HT-29 (cell line): ENCODE results near the gene ADGRD1. TPM values are rescaled to one million over a fixed set of nuclear protein-coding genes. Genes with fewer than 3 reads are reported as not detected.

Source experiments
- DNase-seq: peaks from one replicate; pipeline ENCODE4 v3.0.0-alpha.2; 2015; ENCODE audit warnings: low spot score
- total RNA-seq: library from RNA; depleted of rRNA; stranded (reverse); fragments of >200 nt; shearing (Covaris generic); gene quantifications from 2 replicates; pipeline ENCODE4 v1.2.3, GENCODE V29; 2014

The ADGRD1 gene
- total RNA-seq, 1 experiment from 2014 or later = not detected

DNA sequence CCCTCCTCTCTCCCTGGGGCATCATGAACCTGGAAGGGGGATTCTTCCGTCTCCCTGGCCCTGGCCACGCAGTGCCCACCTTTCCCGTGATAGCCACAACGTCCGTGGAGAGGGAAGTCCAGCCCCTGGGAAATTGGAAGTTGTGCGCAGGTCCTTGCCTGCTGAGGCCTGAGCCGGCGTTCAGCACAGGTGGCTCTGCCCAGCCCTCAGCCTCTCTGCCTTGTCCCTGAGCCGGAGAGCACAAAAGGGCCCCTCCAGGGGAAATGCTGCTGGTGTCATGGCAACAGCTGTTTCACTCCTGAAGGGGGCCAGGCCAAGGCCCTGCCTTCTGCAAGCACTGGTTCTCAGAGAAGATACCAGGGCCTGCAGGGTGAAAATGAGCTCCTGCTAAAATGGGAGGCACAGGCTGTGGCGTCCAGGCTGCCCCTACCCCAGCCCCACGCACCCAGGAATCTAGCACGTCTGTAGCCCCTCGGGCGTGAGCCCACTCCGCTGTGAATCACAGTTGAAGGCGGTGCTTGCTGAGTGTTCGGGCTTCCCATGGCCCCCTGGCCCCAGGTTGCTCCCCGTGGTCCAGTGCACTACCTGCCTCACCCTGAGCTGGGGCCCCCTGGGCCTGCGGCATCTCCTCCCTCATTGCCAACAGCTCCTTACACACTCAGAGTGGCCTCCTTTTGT lies 149.4 kb downstream of the ADGRD1 start:
- no peak for DNase-seq

DNA sequence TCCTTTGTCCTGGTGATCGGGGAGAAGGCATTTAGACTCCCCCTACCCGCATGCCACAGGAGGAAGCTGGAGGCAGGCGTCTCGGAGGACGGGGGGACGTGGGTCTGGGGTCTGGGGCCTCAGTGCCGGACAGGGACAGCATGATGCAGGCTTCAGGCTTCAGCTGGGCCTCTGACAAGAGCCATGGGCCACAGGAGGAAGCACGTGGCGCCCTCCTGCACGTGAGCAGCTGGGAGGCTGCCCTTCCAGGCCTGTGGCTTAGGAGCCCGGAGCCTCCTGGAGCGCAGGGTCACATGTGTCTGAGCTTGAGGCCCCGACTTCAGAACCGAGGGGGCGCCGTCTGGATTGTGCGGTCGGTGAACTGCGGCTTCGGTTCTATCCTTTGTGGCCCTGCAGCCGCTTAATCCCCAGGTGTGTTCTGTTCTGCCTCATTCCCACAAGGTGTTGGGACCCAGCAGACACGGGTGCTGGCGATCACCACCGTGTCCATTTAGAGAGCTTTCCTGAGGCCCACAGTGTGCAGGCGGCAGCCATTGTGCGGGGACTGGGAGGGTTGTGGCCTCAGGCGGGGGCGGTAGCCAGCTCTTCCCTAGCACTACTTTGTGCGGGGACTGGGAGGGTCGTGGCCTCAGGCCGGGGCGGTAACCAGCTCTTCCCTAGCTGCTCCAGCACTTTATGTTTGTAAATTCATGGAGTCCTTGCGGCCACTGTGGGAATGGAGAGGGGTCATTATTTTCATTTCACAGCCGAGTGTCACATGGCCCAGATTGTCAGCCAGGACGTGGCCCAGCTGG lies 150.2 kb downstream of the ADGRD1 start:
- no peak for DNase-seq

DNA sequence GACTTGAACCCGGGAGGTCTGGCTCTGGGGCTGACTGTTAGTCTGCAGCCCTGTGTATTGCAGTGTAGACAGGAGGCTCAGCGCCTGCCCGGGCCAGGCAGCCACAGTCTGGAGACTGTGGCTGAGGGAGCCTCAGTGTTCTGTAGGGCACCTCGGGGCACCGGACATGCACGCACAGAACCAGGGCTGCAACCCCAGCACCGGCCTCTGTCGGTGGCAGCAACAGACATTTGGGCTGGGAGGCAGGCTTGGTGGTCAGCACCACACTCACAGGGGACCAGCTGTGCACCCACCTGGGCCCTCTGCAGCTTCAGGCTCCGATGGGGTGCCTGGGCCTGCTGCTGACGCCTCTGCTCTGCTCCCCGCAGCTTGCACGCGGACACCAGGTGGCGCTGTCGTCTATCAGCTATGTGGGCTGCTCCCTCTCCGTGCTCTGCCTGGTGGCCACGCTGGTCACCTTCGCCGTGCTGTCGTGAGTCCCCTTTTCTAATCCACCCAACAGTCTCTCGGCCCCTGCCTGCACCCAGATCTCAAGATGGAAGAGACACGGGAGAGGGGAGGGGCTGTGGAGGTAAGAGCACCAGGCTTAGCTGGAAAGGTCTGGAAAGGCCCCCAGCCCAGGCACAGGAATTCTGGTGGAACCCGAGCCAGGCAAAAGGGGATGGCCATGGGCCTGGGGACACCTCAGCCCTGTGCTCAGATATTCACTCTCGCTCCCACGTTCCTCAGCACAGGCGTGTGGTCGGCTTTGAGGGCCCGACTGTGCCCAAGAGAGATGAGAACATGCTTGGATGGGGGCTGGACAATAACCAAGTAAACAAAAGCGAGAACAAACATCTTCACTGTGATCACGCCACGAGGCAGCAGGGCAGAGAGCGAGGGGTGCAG lies 151.0 kb downstream of the ADGRD1 start:
- DNase-seq = peak; percentile 73

DNA sequence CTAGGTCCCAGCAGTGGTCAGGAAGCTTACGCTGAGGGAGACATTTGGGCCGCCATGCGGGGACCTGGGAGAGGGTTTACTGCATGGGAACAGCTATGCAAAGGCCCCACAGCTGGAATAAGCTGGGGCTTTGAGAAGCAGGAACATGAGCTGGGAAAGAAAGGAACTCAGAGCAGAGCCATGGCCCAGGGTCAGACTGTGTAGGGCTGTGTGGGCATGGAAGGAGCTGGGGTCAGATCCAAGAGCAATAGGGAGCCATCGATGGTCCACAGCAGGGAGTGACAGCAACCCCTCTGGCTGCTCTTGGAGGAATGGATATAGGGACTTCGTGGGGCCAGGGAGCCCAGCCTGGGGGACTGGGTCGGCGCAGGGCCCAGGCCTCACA lies 151.6 kb downstream of the ADGRD1 start:
- no peak for DNase-seq

DNA sequence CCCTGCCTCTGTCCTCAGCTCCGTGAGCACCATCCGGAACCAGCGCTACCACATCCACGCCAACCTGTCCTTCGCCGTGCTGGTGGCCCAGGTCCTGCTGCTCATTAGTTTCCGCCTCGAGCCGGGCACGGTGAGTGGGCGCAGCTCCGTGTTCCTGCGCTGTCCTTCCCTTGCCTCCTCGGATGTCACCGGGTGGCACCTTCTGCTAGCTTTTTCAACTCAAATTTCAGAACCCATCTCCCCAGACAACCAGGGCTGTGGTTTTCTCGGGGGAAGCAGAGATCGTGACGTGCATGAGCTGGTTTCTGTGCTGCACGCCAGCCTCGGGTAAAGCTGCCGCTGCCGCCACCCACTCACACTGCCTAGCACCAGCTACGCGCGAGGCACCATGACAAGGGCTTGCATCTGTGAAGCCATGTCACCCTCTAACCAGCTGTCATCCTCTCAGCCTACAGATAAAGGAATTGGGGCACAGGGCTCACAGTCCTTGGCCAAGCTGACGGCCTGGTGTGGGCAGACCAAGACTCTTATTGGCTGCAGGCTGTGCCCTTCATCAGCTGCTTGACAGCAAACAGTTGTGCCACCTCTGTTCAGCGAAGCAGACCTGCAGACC lies 152.1 kb downstream of the ADGRD1 start:
- DNase-seq = no peak

DNA sequence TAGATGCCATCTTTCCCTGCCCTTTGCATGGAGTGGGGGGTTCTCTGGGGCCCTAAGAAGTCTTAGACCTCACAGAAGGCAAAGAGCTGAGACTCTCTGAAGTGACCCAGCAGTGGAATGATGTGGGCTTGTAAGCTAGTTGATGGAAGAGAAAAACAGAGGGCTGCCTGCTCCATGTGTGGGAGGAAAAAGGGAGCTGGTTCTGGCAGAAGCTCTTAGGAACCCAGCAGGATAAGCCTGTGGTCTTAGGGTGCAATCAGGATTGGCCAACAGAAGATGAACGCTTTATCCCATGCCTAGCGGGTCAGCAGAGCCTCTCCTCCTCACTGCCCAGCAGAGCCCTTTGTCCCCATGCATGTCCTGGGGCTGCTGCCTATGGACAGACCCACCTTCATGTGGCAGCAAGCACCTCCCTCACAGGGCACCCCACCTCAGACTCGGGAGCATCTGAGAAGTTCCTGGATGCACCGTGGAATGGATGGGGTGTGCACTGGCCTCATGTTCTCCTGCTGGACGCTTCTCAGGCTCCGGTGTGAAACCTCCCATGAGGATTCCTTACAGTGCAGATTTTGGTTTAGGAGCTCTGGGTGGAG lies 152.7 kb downstream of the ADGRD1 start:
- DNase-seq = no peak

DNA sequence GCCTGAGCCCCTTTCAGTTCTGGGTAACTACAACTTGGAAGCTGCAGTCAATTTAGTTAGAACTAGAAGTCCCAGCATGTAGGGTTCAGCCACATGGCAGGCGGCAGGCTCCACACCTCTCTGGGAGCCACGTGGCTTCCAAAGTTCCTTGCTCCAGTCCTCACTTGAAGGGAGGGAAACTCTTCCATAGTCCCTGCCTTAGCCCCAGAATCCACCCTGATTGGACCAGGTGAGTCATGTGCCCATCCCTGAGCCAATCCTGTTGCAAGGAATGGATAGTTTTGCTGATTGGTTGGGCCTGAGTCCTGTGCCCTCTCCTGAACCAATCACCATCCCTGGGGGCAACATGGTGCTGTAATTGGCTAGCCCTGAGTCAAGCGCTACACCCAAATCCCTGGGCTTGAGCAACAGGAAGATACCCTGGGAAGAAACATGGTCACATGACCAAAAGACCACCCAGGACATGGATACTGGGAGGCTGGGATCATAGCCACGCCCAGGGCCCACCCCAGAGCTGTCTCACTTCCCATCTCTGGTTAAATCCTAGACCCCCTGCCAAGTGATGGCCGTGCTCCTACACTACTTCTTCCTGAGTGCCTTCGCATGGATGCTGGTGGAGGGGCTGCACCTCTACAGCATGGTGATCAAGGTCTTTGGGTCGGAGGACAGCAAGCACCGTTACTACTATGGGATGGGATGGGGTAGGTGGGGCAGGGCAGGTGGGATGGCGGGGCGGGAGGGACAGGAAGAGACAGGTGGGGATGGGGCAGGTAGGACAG lies 154.7 kb downstream of the ADGRD1 start:
- no peak for DNase-seq

DNA sequence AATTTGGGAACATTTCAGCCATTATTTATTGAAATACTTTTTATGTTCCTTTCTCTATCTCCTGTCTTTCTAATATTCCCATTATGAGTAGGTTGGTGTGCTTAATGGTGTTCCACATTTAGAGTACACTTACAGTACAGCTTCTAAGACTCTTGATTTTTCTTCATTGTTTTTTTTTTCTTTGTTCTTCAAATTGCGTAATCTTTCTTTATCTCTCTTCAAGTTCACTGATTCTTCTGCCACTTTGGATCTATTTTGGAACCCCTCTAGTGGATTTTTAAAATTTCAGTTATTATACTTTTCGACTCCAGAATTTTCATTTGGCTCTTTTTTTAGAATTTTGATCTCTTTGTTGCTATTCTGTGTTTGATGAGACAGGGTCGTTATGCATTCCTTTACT lies 157.7 kb downstream of the ADGRD1 start:
- DNase-seq = no peak

DNA sequence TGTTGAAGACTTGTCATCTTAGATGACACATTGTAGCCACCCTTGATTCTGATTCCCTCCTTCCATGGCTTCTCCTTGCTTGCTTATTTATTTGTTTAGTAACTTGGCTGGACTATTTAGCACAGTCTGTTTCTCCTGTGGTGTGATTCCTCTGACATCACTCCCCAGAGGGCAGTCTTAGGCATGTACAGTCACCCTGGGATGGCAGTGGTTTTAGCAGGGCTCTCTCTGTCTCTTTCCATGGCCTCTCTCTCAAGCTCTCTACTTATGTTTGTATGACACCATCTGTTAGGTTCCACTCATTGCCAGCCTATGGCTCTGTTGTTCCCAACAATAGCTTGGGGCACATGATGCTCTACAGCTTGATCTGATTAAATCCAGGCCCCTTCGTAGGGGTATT lies 158.3 kb downstream of the ADGRD1 start:
- DNase-seq = no peak

DNA sequence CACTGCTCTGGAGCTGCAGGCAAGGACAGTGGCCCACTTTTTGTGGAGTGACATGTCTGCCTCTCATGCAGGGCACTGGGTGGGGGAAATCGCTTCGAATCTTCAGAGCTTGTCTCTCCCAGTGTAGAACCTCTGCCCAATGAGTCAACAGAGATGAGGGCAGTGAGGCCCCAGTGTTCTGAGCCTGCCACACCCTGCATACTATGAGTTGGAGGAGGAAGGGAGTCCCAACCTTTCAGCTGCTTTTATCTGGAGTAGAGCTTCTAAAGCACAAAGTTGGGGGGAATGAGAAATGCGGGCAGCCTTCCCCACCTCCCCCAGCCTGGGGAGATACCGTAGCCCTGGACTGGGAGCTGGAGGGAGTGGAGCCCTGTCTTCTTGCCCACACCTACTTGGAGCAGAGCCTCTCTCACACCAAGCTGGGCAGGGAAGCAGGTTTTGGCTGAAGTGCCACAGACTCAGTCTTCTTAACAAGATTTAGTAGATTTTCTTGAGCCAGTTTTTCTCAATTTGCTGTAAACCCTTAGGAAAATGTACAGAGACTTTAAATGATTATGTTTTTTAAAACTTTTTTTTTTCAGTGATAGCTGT lies 159.1 kb downstream of the ADGRD1 start:
- DNase-seq = no peak

DNA sequence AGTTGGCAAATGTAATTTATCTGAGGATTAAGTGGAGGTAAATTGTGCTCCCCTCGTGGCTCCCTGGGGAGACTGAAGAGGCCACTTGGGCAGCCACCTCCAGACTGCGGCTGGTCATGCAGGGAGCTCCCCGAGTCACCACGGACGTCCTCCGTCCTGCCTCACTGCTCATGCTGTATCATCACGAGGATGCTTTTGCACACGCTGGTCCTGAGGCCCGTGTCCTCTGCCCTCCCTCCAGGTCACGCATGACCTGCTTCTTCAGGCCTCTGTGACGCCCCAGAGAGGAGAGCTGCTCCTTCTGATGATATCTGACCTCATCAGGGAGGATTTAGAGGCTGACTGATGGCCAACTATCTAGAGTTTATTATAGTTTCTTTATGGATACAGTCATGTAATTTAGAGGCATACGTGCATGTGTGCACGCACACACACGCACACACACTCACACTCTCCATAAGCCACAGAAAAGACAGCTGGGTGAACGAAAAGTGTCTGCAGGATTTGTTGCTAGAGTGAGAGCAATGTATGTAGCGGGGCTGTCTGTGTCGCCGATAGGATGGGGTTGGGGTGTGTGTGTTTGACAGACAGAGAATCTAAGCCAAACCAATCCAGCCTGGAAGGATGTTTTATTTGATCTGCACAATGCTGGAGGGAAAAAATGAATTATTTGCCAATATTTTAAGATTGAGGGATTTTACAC lies 160.0 kb downstream of the ADGRD1 start:
- DNase-seq = no peak

DNA sequence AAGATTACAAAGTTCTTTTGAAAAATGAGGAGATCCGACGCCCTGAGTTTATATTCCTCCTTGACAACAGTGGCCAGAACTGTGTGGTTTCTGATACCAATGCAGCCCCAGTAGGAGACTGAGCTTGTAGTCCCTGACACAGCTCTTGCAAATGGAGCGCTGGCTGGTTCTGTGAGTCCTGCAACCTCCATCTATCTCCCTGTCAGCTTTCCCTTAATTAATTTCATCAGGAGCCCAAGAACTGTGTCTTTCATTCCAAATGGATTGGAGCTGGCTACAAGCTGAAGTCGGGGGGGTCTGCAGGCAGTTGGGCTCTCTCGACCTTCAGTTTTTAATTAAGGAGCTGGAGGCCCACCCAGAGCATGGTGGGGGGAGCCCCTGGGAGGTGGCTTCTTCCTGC lies 160.6 kb downstream of the ADGRD1 start:
- no peak for DNase-seq

DNA sequence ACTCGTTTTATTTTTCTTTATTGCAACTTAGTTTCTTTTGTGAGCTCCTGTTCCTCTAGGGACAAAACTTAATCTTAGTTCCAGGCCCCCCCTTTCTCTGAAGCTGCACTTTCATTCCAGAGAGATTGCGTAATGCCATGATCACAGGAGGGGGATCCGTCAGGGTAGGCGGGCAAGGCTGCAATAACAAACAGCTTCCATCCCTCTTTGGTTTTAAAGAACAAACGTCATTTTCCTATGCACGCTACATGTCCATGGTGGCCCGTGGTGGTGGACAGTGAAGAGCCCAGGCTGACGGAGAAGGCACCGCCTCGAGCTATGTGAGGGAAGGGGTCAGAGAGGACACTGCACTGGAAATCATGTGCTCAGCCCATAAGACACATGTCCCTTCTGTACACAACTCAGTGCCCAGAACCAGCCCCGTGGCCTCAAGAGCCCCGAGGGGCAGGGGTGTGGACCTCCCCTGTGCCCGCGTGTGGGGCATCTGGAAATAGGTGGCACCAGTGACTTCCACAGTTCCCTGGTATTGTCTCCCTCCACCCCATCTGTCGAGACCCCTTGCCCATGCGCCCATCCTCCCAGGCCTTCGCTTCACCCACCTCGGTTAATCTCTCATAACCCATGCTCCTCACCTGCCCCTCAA lies 161.4 kb downstream of the ADGRD1 start:
- no peak for DNase-seq

DNA sequence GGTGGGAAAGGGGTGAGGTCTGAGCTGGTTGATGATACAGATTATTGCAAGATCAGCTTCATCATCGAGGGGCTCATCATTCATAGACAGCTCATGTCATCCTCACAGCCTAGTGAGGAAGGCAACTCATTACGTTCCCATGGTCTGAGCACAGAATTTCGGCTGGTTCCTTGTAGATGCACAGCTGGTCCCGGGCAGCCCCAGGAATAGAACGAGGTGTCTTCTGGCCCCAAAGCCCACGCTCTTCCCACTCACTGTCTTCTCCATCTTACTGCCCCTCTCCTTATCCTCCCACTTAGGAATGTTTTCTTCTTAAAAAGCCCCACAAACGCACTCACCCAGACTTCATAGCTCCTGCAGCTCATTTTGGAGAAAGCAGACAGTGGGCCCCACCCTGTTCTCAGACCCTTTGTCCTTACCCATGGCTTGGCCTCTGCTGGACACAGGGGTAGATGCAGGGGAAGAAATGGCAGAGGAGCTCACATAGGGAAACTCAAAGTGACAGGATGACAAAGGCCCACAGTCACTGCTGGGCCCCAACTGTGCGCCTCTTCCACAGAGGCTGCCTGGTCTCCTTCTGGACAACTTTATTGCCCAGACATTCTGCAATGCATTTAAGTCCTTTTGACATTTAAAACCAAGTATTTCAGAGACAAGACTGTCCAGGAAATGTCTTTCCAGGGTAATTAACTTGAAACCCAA lies 162.2 kb downstream of the ADGRD1 start:
- DNase-seq = no peak

DNA sequence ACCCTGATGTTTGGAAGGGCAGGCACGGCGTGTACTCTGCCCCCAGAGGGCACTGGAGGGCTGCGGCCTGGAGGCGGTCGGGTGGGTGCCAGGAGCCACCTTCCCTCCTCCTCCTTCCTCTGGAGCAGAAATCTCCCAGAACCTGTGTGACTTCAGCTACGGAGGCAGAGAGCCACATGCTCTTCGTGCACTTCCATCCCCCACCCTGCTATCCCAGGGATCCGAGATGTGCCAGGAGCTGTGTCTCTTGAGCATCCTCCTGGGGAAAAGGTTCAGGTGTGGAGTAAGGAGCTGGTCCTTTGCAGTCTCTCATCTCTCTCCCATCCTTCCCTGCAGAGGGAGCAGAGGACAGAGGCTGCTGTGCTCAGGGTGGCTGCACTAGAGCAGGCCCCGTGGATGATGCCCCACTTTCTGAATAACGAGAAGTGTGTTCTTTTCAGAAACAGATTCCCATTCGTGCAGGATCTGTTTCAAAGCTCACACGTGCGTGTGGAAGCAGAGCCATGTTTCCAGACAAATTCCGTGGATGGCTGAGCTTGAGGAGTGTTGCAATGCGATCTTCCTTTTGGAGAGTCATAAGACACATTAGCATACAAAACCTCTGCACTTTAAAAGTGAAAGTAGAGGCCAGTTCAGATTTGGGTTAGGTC lies 162.9 kb downstream of the ADGRD1 start:
- peak; percentile 11 for DNase-seq

DNA sequence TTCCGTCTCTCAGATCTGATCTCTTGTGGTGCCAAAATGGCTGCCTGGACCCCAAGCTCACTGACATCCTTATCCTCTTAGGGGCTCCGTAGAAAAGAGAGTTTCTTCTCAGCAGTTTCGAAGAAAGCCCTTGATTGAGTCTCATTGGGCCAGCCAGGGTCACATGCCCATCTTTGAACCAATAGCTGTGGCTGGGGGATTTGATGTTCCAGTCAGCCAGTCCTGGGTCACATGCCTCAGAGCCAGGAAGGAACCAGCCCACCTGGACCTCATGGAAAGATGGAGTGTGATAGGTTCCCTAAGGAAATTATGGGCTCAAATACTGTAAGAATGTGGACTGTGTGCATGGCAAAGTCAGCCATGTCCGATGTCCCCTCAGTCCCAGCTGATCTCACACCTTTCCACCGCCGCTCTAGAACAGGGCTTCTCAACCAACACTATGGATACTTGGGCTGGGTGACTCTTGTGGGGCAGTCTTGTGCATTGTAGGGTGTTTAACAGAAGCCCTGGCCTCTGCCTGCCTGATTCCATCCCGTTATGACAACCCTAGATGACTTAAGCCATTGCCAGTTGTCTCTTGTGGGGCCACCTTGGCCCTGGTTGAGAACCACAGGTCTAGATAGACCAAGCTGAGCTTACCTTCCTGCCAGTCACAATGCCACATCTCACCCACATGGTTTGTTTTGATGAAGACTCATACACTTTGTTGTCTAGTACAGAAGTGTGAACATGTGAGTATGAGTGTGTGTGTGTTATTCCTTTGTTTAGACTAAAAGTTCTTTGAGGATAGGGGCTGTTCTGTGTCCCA lies 163.9 kb downstream of the ADGRD1 start:
- no peak for DNase-seq

DNA sequence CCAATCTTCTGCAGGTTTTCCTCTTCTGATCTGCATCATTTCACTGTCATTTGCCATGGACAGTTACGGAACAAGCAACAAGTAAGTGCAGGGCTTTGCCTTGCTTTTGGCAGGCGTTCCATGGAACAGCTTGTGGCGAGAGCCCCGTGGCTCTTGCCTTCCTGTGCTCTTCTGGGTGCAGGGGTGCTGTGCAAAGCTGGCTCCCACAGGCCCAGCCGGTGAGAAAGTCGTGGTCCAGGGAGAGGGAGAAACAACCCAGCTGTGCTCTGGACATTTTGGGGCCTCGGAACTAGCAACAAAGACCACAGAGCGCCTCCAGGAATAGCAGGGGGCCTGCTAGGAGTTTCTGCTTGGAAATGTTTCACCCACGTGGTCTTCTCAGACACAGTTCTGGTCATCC lies 164.7 kb downstream of the ADGRD1 start:
- no peak for DNase-seq
